Measurements from ENCODE around the gene ABCG8.

DNA sequence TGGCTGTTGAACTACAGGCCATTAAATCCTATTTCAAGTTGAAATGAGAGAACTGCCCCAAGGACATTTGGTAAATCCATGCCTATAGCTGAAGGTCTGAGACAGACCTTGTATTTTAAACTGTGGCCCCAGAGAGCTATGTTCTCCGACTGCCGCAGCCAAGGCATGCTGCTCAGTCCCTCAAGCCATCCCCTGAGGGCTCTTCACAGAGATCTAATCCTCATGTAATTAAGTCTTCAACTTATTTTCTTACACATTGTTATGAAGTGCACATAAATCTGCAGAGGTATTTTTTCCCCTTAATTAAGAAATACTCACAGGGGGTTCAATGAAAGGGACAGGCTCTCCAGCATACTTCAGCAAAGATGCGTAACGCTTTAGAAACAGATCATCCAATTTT lies 50.6 kb downstream of the ABCG8 start:
- TF ChIP-seq, protein P1, sequence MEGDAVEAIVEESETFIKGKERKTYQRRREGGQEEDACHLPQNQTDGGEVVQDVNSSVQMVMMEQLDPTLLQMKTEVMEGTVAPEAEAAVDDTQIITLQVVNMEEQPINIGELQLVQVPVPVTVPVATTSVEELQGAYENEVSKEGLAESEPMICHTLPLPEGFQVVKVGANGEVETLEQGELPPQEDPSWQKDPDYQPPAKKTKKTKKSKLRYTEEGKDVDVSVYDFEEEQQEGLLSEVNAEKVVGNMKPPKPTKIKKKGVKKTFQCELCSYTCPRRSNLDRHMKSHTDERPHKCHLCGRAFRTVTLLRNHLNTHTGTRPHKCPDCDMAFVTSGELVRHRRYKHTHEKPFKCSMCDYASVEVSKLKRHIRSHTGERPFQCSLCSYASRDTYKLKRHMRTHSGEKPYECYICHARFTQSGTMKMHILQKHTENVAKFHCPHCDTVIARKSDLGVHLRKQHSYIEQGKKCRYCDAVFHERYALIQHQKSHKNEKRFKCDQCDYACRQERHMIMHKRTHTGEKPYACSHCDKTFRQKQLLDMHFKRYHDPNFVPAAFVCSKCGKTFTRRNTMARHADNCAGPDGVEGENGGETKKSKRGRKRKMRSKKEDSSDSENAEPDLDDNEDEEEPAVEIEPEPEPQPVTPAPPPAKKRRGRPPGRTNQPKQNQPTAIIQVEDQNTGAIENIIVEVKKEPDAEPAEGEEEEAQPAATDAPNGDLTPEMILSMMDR (optimal IDR thresholded peaks at IDR 0.05 in 1 of 3, IDR thresholded peaks at IDR 0.05 in 1 of 3, conservative IDR thresholded peaks at IDR 0.05 in 1 of 3; ENCODE audit: extremely low read depth in 1 of 3, insufficient read depth in 2 of 3, low read length in 3 of 3): no peak
- TF ChIP-seq EZH2 (IDR thresholded peaks at IDR 0.05; ENCODE audit: low read length): no peak
